Heart left ventricle (tissue), 13 donors: Measurements from ENCODE around the gene SOWAHC.

Experiments used
- CTCF ChIP-seq, 12 donors: fragments of 200-600 bp; sonication (generic) in 4 of 12; IDR thresholded peaks; one replicate each; pipeline versions ENCODE4 v1.5.0 to v1.8.0; 2018 to 2022; ENCODE audit warnings: antibody characterized with exemption in 12 of 12, mild to moderate bottlenecking in 5 of 12
- POLR2A ChIP-seq, 2 donors: fragments of 450-650 bp; IDR thresholded peaks; one replicate each; pipeline ENCODE4 v1.6.1; 2017; ENCODE audit warnings: antibody characterized with exemption in 2 of 2, mild to moderate bottlenecking in 2 of 2, moderate library complexity in 2 of 2
- donor health status: ischemic (EF 13 %, LVEDD 7.1; RV severe dilation, severe dysfunction).
- donor health status: DM: no; HTN: yes; CAD: no.
- donor health status: DM: no; HTN: no; CAD: no.
- donor health status: ischemic (EF 25% LVEDD 6.9; RV normal size, moderate dysfunction).
- donor health status: ischemic (EF 25% LVEDD 5.7; RV mildly dilated, moderate dysfunction).
- donor health status: ischemic (EF 35%, LVEDD 5.7; RV mildly dilated, moderate dysfunction).
- donor health status: nonischemic (EF 11% LVEDD 7.7; RV severe dilation, severe dysfunction).
- donor health status: DM: yes; HTN: yes; CAD: no.
- donor health status: PGD.
- donor health status: ischemic (EF 29% LVEDD 5.4; RV normal size, mild dysfunction).
- donor health status: nonischemic (EF 23%, LVEDD 6.1; RV moderate dilation, normal function).

GRCh38 chr2:109655287-109655686 lies 41.1 kb downstream of the SOWAHC start:
- TF ChIP-seq CTCF (IDR thresholded peaks at IDR 0.05) (no peak), POLR2A (IDR thresholded peaks at IDR 0.05) (no peak)
